ENCODE measurements around the gene NYAP1. TPM values are rescaled to one million over a fixed set of nuclear protein-coding genes. Genes with fewer than 3 reads are reported as not detected.
"Not testable (repeated sequence)": the region's sequence is repeated elsewhere in the genome, so short reads cannot be mapped to it uniquely, and the experiment has no call there.

NYAP1 gene
- total RNA-seq, 2 experiments from 2014 or later = 0.10 to 0.98 TPM

- H3K27ac ChIP-seq (ENCODE audit: low read depth, low read length, poor library complexity, severe bottlenecking); H3K4me3 ChIP-seq (ENCODE audit: low read depth, low read length, poor library complexity, severe bottlenecking); POLR2A ChIA-PET; CTCF ChIA-PET (ENCODE audit: unreplicated experiment); DNase-seq (ENCODE audit: low spot score); BruUV-seq (replicated peaks); intact Hi-C loops (cut with micrococcal nuclease; ENCODE audit: unreplicated experiment); H3K36me3 ChIP-seq (ENCODE audit: insufficient read depth, low read length); H3K9me3 ChIP-seq (ENCODE audit: low read length); H3K79me2 ChIP-seq (ENCODE audit: insufficient read depth, low read depth, low read length); H3K4me1 ChIP-seq (ENCODE audit: insufficient read depth, low read length, poor library complexity, severe bottlenecking); H3K4me2 ChIP-seq (ENCODE audit: low read length); H2AFZ ChIP-seq (ENCODE audit: low read length); H4K20me1 ChIP-seq (ENCODE audit: insufficient read depth, low read length); H3K9me2 ChIP-seq (ENCODE audit: insufficient read depth, low read length): not testable (repeated sequence)
Observed at GRCh38 chr7:100523192-100523591, 39.5 kb downstream of the NYAP1 start.

- peaks cover 15% of the 10 kb centered on the region for H3K4me1 ChIP-seq (ENCODE audit: insufficient read depth, low read length, poor library complexity, severe bottlenecking)
- H3K9me3 ChIP-seq (ENCODE audit: low read length); H4K20me1 ChIP-seq (ENCODE audit: insufficient read depth, low read length); H2AFZ ChIP-seq (ENCODE audit: low read length); H3K4me2 ChIP-seq (ENCODE audit: low read length); H3K9me2 ChIP-seq (ENCODE audit: insufficient read depth, low read length); DNase-seq (ENCODE audit: low spot score); BruUV-seq (replicated peaks); H3K27ac ChIP-seq (ENCODE audit: low read depth, low read length, poor library complexity, severe bottlenecking); CTCF ChIA-PET (ENCODE audit: unreplicated experiment); intact Hi-C loops (cut with micrococcal nuclease; ENCODE audit: unreplicated experiment); POLR2A ChIA-PET; H3K79me2 ChIP-seq (ENCODE audit: insufficient read depth, low read depth, low read length); H3K36me3 ChIP-seq (ENCODE audit: insufficient read depth, low read length); H3K4me3 ChIP-seq (ENCODE audit: low read depth, low read length, poor library complexity, severe bottlenecking): not testable (repeated sequence)
Observed at GRCh38 chr7:100528108-100528866, 44.6 kb downstream of the NYAP1 start.

- Histone ChIP-seq H3K4me3 (ENCODE audit: low read depth, low read length, poor library complexity, severe bottlenecking) (no peak overlapping the region), H3K9me3 (ENCODE audit: low read length) (no peaks in the 10 kb centered on the region), H4K20me1 (ENCODE audit: insufficient read depth, low read length) (no peaks in the 10 kb centered on the region), H2AFZ (ENCODE audit: low read length) (no peak overlapping the region), H3K4me2 (ENCODE audit: low read length) (no peak overlapping the region), H3K79me2 (ENCODE audit: insufficient read depth, low read depth, low read length) (no peaks in the 10 kb centered on the region), H3K27ac (ENCODE audit: low read depth, low read length, poor library complexity, severe bottlenecking) (no peak overlapping the region), H3K4me1 (ENCODE audit: insufficient read depth, low read length, poor library complexity, severe bottlenecking) (peaks cover 15% of the 10 kb centered on the region), H3K36me3 (ENCODE audit: insufficient read depth, low read length) (no peaks in the 10 kb centered on the region), H3K9me2 (ENCODE audit: insufficient read depth, low read length) (no peaks in the 10 kb centered on the region)
- TF ChIP-seq CTCF (conservative IDR thresholded peaks at IDR 0.05; ENCODE audit: low read length) = no peak
- no peak for TF ChIP-seq EZH2phosphoT487 (IDR thresholded peaks at IDR 0.05; ENCODE audit: borderline replicate concordance, low read depth, low read length)
- intact Hi-C loops (cut with micrococcal nuclease; ENCODE audit: unreplicated experiment) = no loop called here
- no peak for DNase-seq (ENCODE audit: low spot score)
- CTCF ChIA-PET (ENCODE audit: unreplicated experiment) = no interaction called here
- no TSS peak for BruUV-seq (replicated peaks)
- POLR2A ChIA-PET = no interaction called here
Observed at GRCh38 chr7:100532165-100533022, 48.7 kb downstream of the NYAP1 start.

GRCh38 chr7:100535982-100536381 is 52.3 kb downstream of the NYAP1 start:
- Histone ChIP-seq H3K4me1 (ENCODE audit: insufficient read depth, low read length, poor library complexity, severe bottlenecking) (peaks cover 28% of the 10 kb centered on the region), H3K79me2 (ENCODE audit: insufficient read depth, low read depth, low read length) (peaks cover 11% of the 10 kb centered on the region; the same call in 1 of the 2 replicates)
- CTCF ChIA-PET (ENCODE audit: unreplicated experiment); intact Hi-C loops (cut with micrococcal nuclease; ENCODE audit: unreplicated experiment); H3K4me3 ChIP-seq (ENCODE audit: low read depth, low read length, poor library complexity, severe bottlenecking); H3K36me3 ChIP-seq (ENCODE audit: insufficient read depth, low read length); BruUV-seq (replicated peaks); H3K9me3 ChIP-seq (ENCODE audit: low read length); H3K27ac ChIP-seq (ENCODE audit: low read depth, low read length, poor library complexity, severe bottlenecking); H3K4me2 ChIP-seq (ENCODE audit: low read length); H4K20me1 ChIP-seq (ENCODE audit: insufficient read depth, low read length); H3K9me2 ChIP-seq (ENCODE audit: insufficient read depth, low read length); H2AFZ ChIP-seq (ENCODE audit: low read length); DNase-seq (ENCODE audit: low spot score): not testable (repeated sequence)
- POLR2A ChIA-PET = interaction anchor here (0.7 to 1.4 kb wide), 2 partner anchors 8 to 16 kb away, joined by 4 to 5 read pairs; no protein-coding TSS in a partner anchor

GRCh38 chr7:100536695-100537094 is 53.0 kb downstream of the NYAP1 start:
- H2AFZ ChIP-seq (ENCODE audit: low read length); POLR2A ChIA-PET; DNase-seq (ENCODE audit: low spot score); H3K36me3 ChIP-seq (ENCODE audit: insufficient read depth, low read length); H3K27ac ChIP-seq (ENCODE audit: low read depth, low read length, poor library complexity, severe bottlenecking); H3K4me2 ChIP-seq (ENCODE audit: low read length); CTCF ChIA-PET (ENCODE audit: unreplicated experiment); H4K20me1 ChIP-seq (ENCODE audit: insufficient read depth, low read length); H3K4me3 ChIP-seq (ENCODE audit: low read depth, low read length, poor library complexity, severe bottlenecking); H3K9me2 ChIP-seq (ENCODE audit: insufficient read depth, low read length); H3K9me3 ChIP-seq (ENCODE audit: low read length); BruUV-seq (replicated peaks); intact Hi-C loops (cut with micrococcal nuclease; ENCODE audit: unreplicated experiment): not testable (repeated sequence)
- Histone ChIP-seq H3K79me2 (ENCODE audit: insufficient read depth, low read depth, low read length) (peaks cover 15% of the 10 kb centered on the region; the same call in 1 of the 2 replicates), H3K4me1 (ENCODE audit: insufficient read depth, low read length, poor library complexity, severe bottlenecking) (peaks cover 28% of the 10 kb centered on the region)
